ENCODE data around the gene MITF.

Gene MITF

DNA sequence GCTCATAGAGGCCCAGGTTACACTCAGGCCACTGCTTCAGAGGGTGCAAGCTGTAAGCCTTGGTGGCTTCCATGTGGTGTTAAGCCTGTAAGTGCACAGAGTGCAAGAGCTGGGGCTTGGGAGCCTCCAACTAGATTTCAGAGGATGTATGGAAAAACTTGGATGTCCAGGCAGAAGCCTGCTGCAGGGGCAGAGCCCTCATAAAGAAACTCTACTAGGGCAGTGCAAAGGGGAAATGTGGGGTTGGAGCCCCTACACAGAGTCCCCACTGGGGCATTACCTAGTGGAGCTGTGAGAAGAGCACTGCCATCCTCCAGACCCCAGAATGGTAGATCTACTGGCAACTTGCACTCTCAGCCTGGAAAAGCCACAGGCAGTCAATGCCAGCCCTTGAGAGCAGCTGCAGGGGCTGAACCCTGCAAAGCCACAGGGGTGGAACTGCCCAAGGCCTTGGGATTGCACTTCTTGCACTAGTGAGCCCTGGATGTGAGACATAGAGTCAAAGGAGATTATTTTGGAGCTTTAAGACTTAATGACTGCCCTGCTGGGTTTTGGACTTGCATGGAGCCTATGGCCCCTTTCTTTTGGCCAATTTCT is 14.0 kb downstream of the MITF start:
- Histone ChIP-seq H3K79me2 (ENCODE audit: insufficient read depth, low read length) (no peaks in the 10 kb centered on the region), H3F3A (ENCODE audit: insufficient read depth, low read length) (no peaks in the 10 kb centered on the region), H3K9me2 (ENCODE audit: low read depth, low read length) (no peaks in the 10 kb centered on the region), H3K4me1 (ENCODE audit: insufficient read depth, low read length, severe bottlenecking) (no peaks in the 10 kb centered on the region), H3K4me2 (ENCODE audit: low read length) (no peak overlapping the region), H3K9me3 (ENCODE audit: low read length) (no peaks in the 10 kb centered on the region), H3K36me3 (ENCODE audit: insufficient read depth, low read length) (no peaks in the 10 kb centered on the region), H3K27me3 (ENCODE audit: insufficient read depth, low read length) (no peaks in the 10 kb centered on the region), H2AFZ (ENCODE audit: low read length) (no peak overlapping the region), H4K20me1 (ENCODE audit: insufficient read depth, low read length) (no peaks in the 10 kb centered on the region), H3K4me3 (ENCODE audit: low read depth, low read length, poor library complexity, severe bottlenecking) (no peak overlapping the region), H3K9ac (ENCODE audit: low read length) (no peak overlapping the region), H3K27ac (ENCODE audit: low read depth, low read length, poor library complexity, severe bottlenecking) (no peak overlapping the region)
- no peak for TF ChIP-seq EZH2 (IDR thresholded peaks at IDR 0.05; ENCODE audit: borderline replicate concordance, low read length)
- TF ChIP-seq, protein P1, sequence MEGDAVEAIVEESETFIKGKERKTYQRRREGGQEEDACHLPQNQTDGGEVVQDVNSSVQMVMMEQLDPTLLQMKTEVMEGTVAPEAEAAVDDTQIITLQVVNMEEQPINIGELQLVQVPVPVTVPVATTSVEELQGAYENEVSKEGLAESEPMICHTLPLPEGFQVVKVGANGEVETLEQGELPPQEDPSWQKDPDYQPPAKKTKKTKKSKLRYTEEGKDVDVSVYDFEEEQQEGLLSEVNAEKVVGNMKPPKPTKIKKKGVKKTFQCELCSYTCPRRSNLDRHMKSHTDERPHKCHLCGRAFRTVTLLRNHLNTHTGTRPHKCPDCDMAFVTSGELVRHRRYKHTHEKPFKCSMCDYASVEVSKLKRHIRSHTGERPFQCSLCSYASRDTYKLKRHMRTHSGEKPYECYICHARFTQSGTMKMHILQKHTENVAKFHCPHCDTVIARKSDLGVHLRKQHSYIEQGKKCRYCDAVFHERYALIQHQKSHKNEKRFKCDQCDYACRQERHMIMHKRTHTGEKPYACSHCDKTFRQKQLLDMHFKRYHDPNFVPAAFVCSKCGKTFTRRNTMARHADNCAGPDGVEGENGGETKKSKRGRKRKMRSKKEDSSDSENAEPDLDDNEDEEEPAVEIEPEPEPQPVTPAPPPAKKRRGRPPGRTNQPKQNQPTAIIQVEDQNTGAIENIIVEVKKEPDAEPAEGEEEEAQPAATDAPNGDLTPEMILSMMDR (IDR thresholded peaks at IDR 0.05; ENCODE audit: low read length), result no peak

DNA sequence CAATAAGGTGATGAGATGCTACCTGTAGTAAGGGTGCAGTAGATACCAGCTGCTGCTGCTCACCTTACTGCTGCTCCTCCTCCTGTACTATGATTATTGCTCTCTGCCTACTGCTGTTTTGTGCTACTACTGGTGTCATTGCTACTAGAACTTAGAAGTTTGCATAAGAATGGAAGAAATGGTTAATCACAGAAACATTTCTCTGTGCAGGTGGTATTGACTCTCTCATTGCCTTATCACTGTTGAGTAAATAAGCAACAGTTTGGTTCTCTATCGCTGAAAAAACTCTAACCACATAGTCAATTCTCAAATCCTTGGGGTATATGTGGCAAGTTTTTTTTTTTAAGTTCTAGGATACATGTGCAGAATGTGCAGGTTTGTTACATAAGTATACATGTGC is 16.5 kb downstream of the MITF start:
- no peaks in the 10 kb centered on the region for H3K9me2 ChIP-seq (ENCODE audit: low read depth, low read length)
- H3K36me3 ChIP-seq (ENCODE audit: insufficient read depth, low read length), result no peaks in the 10 kb centered on the region
- H3F3A ChIP-seq (ENCODE audit: insufficient read depth, low read length), result no peaks in the 10 kb centered on the region
- TF ChIP-seq EZH2 (IDR thresholded peaks at IDR 0.05; ENCODE audit: borderline replicate concordance, low read length), result no peak
- TF ChIP-seq, protein P1 (IDR thresholded peaks at IDR 0.05; ENCODE audit: low read length), result no peak
- no peaks in the 10 kb centered on the region for H3K4me1 ChIP-seq (ENCODE audit: insufficient read depth, low read length, severe bottlenecking)
- no peak overlapping the region for H3K27ac ChIP-seq (ENCODE audit: low read depth, low read length, poor library complexity, severe bottlenecking)
- no peak overlapping the region for H3K4me3 ChIP-seq (ENCODE audit: low read depth, low read length, poor library complexity, severe bottlenecking)
- no peak overlapping the region for H2AFZ ChIP-seq (ENCODE audit: low read length)
- H3K79me2 ChIP-seq (ENCODE audit: insufficient read depth, low read length), result no peaks in the 10 kb centered on the region
- H3K4me2 ChIP-seq (ENCODE audit: low read length), result no peak overlapping the region
- no peaks in the 10 kb centered on the region for H4K20me1 ChIP-seq (ENCODE audit: insufficient read depth, low read length)
- no peak overlapping the region for H3K9ac ChIP-seq (ENCODE audit: low read length)
- H3K27me3 ChIP-seq (ENCODE audit: insufficient read depth, low read length), result no peaks in the 10 kb centered on the region
- H3K9me3 ChIP-seq (ENCODE audit: low read length), result no peaks in the 10 kb centered on the region

DNA sequence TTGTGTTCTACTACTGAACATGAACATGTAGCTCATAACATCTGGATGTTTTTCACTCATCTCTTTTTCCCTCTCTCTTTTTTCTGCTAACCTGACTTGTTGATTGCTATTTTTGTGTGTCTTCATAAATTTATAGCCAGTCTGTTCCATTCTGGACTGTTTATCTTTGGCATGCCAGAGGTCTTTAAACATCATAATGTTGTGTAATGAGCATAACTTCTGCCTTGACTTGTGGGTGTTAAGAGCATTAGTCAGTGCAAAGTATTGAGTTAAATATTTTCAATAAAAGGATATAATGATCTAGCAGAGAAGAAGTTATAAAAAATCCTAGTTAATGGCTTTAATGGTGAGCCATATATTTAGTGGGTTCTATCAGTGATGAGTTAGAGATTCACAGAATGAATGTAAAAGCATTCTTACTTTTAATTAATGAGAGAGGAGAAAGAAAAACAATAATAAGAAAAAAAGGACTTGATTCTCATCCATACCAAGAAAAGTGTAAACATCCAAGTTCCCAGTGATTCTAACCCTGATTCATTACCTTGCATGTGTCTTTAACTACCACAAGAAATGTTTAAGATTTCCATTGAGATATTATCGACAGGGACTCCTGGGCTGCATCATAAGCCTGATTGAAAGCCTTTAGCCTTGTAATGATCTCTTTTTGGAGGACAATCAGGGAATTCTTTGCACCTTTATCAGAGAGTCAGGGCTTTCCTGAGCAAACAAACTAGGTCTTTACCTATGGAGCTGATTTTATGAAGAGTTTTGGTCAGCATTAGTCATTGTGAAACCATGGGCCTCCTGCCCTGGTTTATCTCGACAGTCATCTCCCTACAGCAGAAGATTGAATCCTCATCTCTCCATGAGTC is 22.9 kb downstream of the MITF start:
- Histone ChIP-seq H3K9me3 (ENCODE audit: low read length) (no peaks in the 10 kb centered on the region), H3K4me2 (ENCODE audit: low read length) (no peak overlapping the region), H3K27ac (ENCODE audit: low read depth, low read length, poor library complexity, severe bottlenecking) (no peak overlapping the region), H3K4me1 (ENCODE audit: insufficient read depth, low read length, severe bottlenecking) (no peaks in the 10 kb centered on the region), H3K9ac (ENCODE audit: low read length) (no peak overlapping the region), H3K36me3 (ENCODE audit: insufficient read depth, low read length) (no peaks in the 10 kb centered on the region), H4K20me1 (ENCODE audit: insufficient read depth, low read length) (no peaks in the 10 kb centered on the region), H2AFZ (ENCODE audit: low read length) (no peak overlapping the region), H3K27me3 (ENCODE audit: insufficient read depth, low read length) (no peaks in the 10 kb centered on the region), H3K79me2 (ENCODE audit: insufficient read depth, low read length) (no peaks in the 10 kb centered on the region), H3F3A (ENCODE audit: insufficient read depth, low read length) (no peaks in the 10 kb centered on the region), H3K4me3 (ENCODE audit: low read depth, low read length, poor library complexity, severe bottlenecking) (no peak overlapping the region), H3K9me2 (ENCODE audit: low read depth, low read length) (no peaks in the 10 kb centered on the region)
- TF ChIP-seq, protein P1 (IDR thresholded peaks at IDR 0.05; ENCODE audit: low read length), result no peak
- TF ChIP-seq EZH2 (IDR thresholded peaks at IDR 0.05; ENCODE audit: borderline replicate concordance, low read length), result no peak

Measured in OCI-LY1 (cell line).